ENCODE measurements around the gene CNTNAP5. TPM values are rescaled to one million over a fixed set of nuclear protein-coding genes. Genes with fewer than 3 reads are reported as not detected.

The CNTNAP5 gene
- polyA plus RNA-seq, 3 donors from 2014 or later, result not detected

DNA sequence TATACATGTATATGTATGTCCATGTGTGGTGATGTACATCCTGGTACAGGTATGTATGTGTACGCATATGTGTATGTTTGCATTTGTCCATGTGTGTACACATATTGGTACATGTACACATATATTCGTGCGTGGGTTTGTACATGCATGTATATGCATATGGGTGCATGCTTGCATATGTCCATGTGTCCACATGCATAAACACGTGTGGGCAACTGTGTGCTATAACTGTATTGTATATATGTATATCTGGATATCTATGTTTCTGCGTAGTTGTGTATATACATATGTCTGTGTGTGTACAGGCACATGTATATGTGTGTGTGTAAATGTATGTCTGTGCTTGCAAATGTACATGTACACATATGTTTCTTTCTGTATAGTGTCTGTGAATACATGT lies 858.5 kb downstream of the CNTNAP5 start:
- DNase-seq, result no peak
- H3K27me3 Mint-ChIP-seq (ENCODE audit: low read depth in 3 of 3), result peaks cover 0 to 3% (median 0%) of the 10 kb centered on the region in 3 donors
- H3K4me1 Mint-ChIP-seq, result no peaks in the 10 kb centered on the region
- H3K9me3 Mint-ChIP-seq, result peaks cover 6 to 27% (median 14%) of the 10 kb centered on the region in 6 donors
- H3K36me3 Mint-ChIP-seq, result peaks cover 0 to 3% (median 0%) of the 10 kb centered on the region in 3 donors
- H3K4me3 Mint-ChIP-seq, result no peak overlapping the region
- H3K27ac Mint-ChIP-seq, result no peak overlapping the region

DNA sequence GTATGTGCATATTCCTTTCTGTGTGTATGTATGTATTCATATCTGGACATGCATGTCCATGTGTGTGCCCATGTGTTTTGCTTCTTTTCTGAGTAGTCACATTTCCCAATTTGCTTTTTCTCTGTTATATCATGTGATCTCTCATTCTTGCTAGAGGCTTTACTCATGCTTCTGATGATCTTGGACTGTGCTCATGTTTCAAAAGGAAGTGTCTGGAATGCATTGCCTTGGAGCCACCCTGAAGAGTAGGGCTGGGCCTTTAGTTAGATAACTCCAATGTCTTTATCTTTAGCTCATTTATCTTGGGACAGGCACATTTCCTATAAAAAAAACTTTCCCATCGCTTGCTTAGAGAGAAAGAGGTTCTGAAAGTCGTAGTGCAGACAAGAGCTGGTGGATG lies 859.2 kb downstream of the CNTNAP5 start:
- Mint-ChIP-seq H3K36me3 (peaks cover 0 to 3% (median 0%) of the 10 kb centered on the region in 3 donors), H3K27ac (no peak overlapping the region), H3K4me3 (no peak overlapping the region), H3K4me1 (no peaks in the 10 kb centered on the region), H3K9me3 (peaks cover 6 to 27% (median 12%) of the 10 kb centered on the region in 6 donors), H3K27me3 (ENCODE audit: low read depth in 3 of 3) (peaks cover 0 to 3% (median 0%) of the 10 kb centered on the region in 3 donors)
- DNase-seq, result no peak

DNA sequence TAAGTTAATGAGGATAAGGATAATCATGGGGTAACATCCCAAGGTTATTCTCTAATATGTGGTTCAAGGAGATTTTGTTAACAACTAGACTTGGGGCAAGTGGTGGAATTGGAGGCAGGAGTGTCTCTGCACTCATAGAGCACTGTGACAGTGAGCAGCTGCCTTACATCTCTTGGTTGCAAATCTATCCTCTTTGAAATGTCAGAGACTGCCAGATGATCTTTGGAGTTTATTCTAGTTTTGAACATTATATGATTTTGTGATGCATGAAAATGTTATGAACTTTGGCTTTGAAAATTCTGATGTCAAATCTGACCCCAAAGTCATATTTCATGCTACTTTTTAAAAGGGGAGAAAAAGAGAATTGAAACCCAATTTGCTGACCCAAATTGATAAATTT lies 861.1 kb downstream of the CNTNAP5 start:
- Mint-ChIP-seq H3K27me3 (ENCODE audit: low read depth in 3 of 3) (no peaks in the 10 kb centered on the region), H3K4me1 (no peaks in the 10 kb centered on the region), H3K36me3 (no peaks in the 10 kb centered on the region), H3K4me3 (no peak overlapping the region), H3K9me3 (peaks cover 4 to 29% (median 11%) of the 10 kb centered on the region in 6 donors), H3K27ac (no peak overlapping the region)
- no peak for DNase-seq

DNA sequence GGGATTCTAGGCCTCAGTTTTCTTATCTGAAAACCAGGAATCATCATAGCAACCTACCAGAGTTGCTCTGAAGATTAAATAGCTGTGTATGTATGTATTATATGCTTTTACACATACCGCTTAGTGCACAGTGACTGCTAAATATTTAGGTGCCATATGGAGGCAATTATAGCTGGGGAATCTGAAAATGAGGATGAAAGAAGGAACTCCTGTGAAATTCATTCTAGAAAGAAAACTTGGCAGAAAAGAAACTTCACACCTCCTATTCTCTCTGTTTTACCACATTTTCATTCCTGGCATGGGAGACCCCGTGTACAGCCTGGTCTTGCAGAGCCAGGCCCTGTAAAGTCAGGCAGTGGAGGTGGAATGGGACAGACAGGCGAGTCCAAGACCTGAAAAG lies 862.4 kb downstream of the CNTNAP5 start:
- H3K36me3 Mint-ChIP-seq, result no peaks in the 10 kb centered on the region
- no peak overlapping the region for H3K4me3 Mint-ChIP-seq
- H3K27ac Mint-ChIP-seq, result no peak overlapping the region
- H3K27me3 Mint-ChIP-seq (ENCODE audit: low read depth in 3 of 3), result no peaks in the 10 kb centered on the region
- peaks cover 4 to 33% (median 12%) of the 10 kb centered on the region in 6 donors for H3K9me3 Mint-ChIP-seq
- H3K4me1 Mint-ChIP-seq, result no peaks in the 10 kb centered on the region
- DNase-seq, result no peak

- Mint-ChIP-seq H3K4me3 (no peak overlapping the region), H3K27me3 (ENCODE audit: low read depth in 3 of 3) (no peaks in the 10 kb centered on the region), H3K4me1 (no peaks in the 10 kb centered on the region), H3K36me3 (no peaks in the 10 kb centered on the region), H3K27ac (no peak overlapping the region), H3K9me3 (peaks cover 4 to 33% (median 9%) of the 10 kb centered on the region in 6 donors)
- DNase-seq, result no peak
Observed at GRCh38 chr2:124888431-124888830, 863.3 kb downstream of the CNTNAP5 start.

DNA sequence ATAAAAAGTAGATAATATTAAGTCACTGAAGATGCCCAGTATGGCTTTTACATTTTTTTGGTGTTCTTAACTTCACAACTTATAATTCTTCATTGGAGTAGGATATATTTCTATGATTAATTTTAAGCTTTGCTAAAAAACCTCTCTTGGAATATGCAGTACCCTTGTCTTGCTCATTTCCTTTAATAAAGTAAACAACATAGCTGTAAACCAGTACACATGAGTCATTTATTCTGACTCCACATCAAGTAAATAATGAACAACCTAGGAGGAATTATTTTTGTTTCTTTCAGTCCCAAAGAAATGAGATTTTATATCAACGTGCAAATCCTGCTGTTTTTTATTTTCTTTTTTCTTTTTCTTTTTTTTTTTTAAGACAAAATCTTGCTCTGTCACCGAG lies 869.1 kb downstream of the CNTNAP5 start:
- H3K27ac Mint-ChIP-seq, result no peak overlapping the region
- DNase-seq, result no peak
- H3K36me3 Mint-ChIP-seq, result peaks cover 0 to 2% (median 0%) of the 10 kb centered on the region in 3 donors
- no peaks in the 10 kb centered on the region for H3K27me3 Mint-ChIP-seq (ENCODE audit: low read depth in 3 of 3)
- H3K4me3 Mint-ChIP-seq, result no peak overlapping the region
- no peaks in the 10 kb centered on the region for H3K4me1 Mint-ChIP-seq
- H3K9me3 Mint-ChIP-seq, result peaks cover 4 to 55% (median 9%) of the 10 kb centered on the region in 6 donors

DNA sequence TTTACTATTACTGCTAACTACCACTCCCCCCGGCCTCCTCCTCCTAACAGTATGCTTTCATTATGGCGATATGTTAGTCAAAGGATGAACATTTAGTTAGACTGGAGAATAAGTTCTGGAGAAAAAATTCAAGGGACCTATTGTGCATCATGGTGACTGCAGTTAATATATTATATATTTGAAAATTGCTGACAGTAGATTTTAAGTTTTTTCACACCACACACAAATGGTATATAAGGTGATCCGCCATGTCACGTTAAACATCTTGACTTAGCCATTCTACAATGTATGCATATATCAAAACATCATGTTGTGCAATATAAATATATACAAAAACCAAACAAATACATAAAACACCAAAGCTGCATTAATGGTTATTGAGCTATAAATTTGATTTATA lies 873.7 kb downstream of the CNTNAP5 start:
- H3K36me3 Mint-ChIP-seq, result peaks cover 0 to 2% (median 0%) of the 10 kb centered on the region in 3 donors
- H3K4me1 Mint-ChIP-seq, result no peaks in the 10 kb centered on the region
- no peaks in the 10 kb centered on the region for H3K27me3 Mint-ChIP-seq (ENCODE audit: low read depth in 3 of 3)
- H3K4me3 Mint-ChIP-seq, result no peak overlapping the region
- no peak overlapping the region for H3K27ac Mint-ChIP-seq
- peaks cover 6 to 52% (median 8%) of the 10 kb centered on the region in 6 donors for H3K9me3 Mint-ChIP-seq
- no peak for DNase-seq

GRCh38 chr2:124908411-124908810 lies 883.3 kb downstream of the CNTNAP5 start:
- H3K4me1 Mint-ChIP-seq, result no peaks in the 10 kb centered on the region
- no peak for DNase-seq
- no peaks in the 10 kb centered on the region for H3K27me3 Mint-ChIP-seq (ENCODE audit: low read depth in 3 of 3)
- no peak overlapping the region for H3K4me3 Mint-ChIP-seq
- H3K36me3 Mint-ChIP-seq, result peaks cover 0 to 4% (median 0%) of the 10 kb centered on the region in 3 donors
- H3K9me3 Mint-ChIP-seq, result peaks cover 2 to 14% (median 3%) of the 10 kb centered on the region in 6 donors
- no peak overlapping the region for H3K27ac Mint-ChIP-seq

- no peaks in the 10 kb centered on the region for H3K4me1 Mint-ChIP-seq
- H3K27ac Mint-ChIP-seq, result no peak overlapping the region
- peaks cover 0 to 24% (median 0%) of the 10 kb centered on the region in 6 donors for H3K9me3 Mint-ChIP-seq
- peaks cover 0 to 1% (median 0%) of the 10 kb centered on the region in 3 donors for H3K27me3 Mint-ChIP-seq (ENCODE audit: low read depth in 3 of 3)
- no peak overlapping the region for H3K4me3 Mint-ChIP-seq
- no peaks in the 10 kb centered on the region for H3K36me3 Mint-ChIP-seq
- DNase-seq, result no peak
Observed at GRCh38 chr2:124911560-124911959, 886.5 kb downstream of the CNTNAP5 start.

DNA sequence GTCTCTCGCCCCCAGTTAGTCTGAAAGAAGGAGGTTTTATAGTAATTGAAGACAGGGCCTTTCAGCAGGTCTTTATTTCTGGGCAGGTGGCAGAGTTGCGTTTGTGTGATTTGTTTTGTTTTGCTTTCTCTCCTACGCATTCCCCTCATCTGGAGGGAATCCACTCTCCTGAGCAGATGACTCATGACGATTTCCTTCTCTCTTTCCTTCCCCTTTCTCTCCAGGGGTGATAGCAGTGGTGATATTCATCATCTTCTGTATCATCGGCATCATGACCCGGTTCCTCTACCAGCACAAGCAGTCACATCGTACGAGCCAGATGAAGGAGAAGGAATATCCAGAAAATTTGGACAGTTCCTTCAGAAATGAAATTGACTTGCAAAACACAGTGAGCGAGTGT lies 888.8 kb downstream of the CNTNAP5 start:
- Mint-ChIP-seq H3K36me3 (no peaks in the 10 kb centered on the region), H3K4me3 (no peak overlapping the region), H3K27ac (no peak overlapping the region), H3K9me3 (peaks cover 0 to 42% (median 3%) of the 10 kb centered on the region in 6 donors), H3K4me1 (no peaks in the 10 kb centered on the region), H3K27me3 (ENCODE audit: low read depth in 3 of 3) (peaks cover 0 to 1% (median 0%) of the 10 kb centered on the region in 3 donors)
- no peak for DNase-seq

DNA sequence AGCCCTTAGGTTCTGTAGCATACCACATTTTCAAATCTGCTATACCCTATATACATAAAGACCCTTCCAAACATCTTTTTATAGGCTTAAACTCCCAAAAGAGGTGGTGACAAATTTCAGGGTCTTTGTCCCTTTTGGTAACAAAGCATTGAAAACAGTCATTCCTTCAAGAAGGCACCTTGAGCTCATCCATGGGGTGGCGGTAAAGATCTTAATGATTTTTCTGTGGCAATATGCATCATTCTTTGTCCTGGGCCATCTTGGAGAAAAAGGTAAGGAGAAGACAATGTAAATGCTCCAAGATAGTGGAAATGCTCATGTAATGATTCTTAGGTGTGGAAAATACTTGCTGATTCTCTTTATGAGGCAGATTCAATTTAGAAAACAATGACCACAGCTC lies 890.5 kb downstream of the CNTNAP5 start:
- H3K27me3 Mint-ChIP-seq (ENCODE audit: low read depth in 3 of 3), result peaks cover 0 to 1% (median 0%) of the 10 kb centered on the region in 3 donors
- no peaks in the 10 kb centered on the region for H3K4me1 Mint-ChIP-seq
- no peak overlapping the region for H3K27ac Mint-ChIP-seq
- no peak overlapping the region for H3K4me3 Mint-ChIP-seq
- no peak for DNase-seq
- H3K9me3 Mint-ChIP-seq, result peaks cover 0 to 46% (median 3%) of the 10 kb centered on the region in 6 donors
- H3K36me3 Mint-ChIP-seq, result no peaks in the 10 kb centered on the region

DNA sequence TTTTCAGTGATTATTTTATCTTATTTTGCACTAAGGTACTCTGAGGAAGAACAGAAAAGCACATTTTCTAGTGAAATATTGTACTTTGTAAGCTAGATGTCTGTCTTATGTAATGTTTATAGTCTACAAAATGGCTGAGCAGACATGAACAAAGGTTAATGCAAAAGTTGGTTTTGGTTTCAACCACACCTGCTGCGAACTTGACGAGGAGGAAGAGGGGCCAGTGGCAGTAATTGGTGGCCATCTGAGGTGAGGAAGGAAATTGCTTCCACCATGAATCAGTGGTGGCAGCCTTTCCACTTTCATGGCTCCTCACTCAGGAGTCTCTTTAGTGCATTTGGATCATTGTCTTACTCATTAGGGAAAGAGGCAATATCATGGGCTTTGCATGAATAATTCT lies 894.2 kb downstream of the CNTNAP5 start:
- DNase-seq, result no peak
- H3K4me3 Mint-ChIP-seq, result no peak overlapping the region
- peaks cover 2 to 50% (median 16%) of the 10 kb centered on the region in 6 donors for H3K9me3 Mint-ChIP-seq
- no peaks in the 10 kb centered on the region for H3K36me3 Mint-ChIP-seq
- H3K27me3 Mint-ChIP-seq (ENCODE audit: low read depth in 3 of 3), result peaks cover 0 to 1% (median 0%) of the 10 kb centered on the region in 3 donors
- no peak overlapping the region for H3K27ac Mint-ChIP-seq
- H3K4me1 Mint-ChIP-seq, result no peaks in the 10 kb centered on the region

GRCh38 chr2:124920448-124920847 lies 895.4 kb downstream of the CNTNAP5 start:
- H3K4me1 Mint-ChIP-seq, result no peaks in the 10 kb centered on the region
- DNase-seq, result no peak
- no peak overlapping the region for H3K4me3 Mint-ChIP-seq
- peaks cover 6 to 55% (median 16%) of the 10 kb centered on the region in 6 donors for H3K9me3 Mint-ChIP-seq
- H3K27ac Mint-ChIP-seq, result no peak overlapping the region
- no peaks in the 10 kb centered on the region for H3K36me3 Mint-ChIP-seq
- H3K27me3 Mint-ChIP-seq (ENCODE audit: low read depth in 3 of 3), result no peaks in the 10 kb centered on the region

- Mint-ChIP-seq H3K36me3 (no peaks in the 10 kb centered on the region), H3K27ac (no peak overlapping the region), H3K4me1 (no peaks in the 10 kb centered on the region), H3K27me3 (ENCODE audit: low read depth in 3 of 3) (no peaks in the 10 kb centered on the region), H3K4me3 (no peak overlapping the region), H3K9me3 (peaks cover 12 to 55% (median 19%) of the 10 kb centered on the region in 6 donors)
- DNase-seq, result no peak
Observed at GRCh38 chr2:124921191-124921590, 896.1 kb downstream of the CNTNAP5 start.

GRCh38 chr2:124923097-124923496 lies 898.0 kb downstream of the CNTNAP5 start:
- Mint-ChIP-seq H3K9me3 (peaks cover 10 to 42% (median 20%) of the 10 kb centered on the region in 6 donors), H3K4me3 (no peak overlapping the region), H3K36me3 (no peaks in the 10 kb centered on the region), H3K4me1 (no peaks in the 10 kb centered on the region), H3K27ac (no peak overlapping the region), H3K27me3 (ENCODE audit: low read depth in 3 of 3) (no peaks in the 10 kb centered on the region)
- DNase-seq, result no peak
